Ramos (cell line): ENCODE measurements around the gene ZFHX2.

Experiments used
- in situ Hi-C: fragments of 300-500 bp; cut with MboI; formaldehyde crosslinking; loops from one replicate; pipeline ENCODE4 v1.14.3; 2022; ENCODE audit warnings: low sequenced_read_pairs; ENCODE audit not compliant: unreplicated experiment

Gene ZFHX2

DNA sequence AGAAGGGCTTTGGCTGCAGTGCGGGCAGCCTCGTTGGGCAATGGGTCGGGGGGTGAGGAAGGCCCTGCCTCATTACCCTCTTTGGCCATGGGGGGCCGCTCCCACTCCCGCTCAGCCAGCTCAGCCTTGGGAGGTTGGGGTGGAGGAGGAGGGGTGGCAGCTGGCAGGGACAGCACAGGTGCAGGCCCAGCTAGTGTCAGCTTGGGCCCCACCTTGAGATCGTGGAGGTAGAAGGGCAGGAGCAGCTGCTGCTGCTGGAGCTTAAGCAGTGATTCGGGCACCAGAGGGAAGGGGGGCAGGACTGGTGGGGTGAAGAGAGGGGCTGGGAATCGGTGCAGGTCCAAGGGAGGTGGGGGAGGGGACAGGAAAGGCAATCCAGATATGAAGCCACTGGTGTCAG is 26.0 kb downstream of the ZFHX2 start:
- in situ Hi-C loops = no loop called here

DNA sequence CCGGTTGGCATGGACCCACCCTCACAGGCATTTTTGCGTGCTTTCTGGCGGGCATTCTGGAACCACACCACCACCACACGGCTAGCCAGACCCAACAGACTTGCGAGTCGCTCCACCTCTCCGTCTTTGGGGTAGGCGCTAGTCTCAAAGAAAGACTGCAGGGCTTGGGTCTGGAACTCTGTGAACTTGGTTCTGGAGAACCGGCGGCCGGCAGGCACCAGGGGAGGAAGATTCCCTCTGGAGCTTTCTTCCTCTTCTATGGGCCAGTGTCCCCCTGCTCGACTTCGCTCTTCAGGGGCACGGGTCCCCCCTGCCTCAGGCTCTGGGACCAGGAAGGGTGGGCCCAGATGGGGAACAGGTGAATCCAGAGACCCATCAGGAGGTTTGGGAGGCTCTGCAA is 26.6 kb downstream of the ZFHX2 start:
- in situ Hi-C loops = no loop called here

DNA sequence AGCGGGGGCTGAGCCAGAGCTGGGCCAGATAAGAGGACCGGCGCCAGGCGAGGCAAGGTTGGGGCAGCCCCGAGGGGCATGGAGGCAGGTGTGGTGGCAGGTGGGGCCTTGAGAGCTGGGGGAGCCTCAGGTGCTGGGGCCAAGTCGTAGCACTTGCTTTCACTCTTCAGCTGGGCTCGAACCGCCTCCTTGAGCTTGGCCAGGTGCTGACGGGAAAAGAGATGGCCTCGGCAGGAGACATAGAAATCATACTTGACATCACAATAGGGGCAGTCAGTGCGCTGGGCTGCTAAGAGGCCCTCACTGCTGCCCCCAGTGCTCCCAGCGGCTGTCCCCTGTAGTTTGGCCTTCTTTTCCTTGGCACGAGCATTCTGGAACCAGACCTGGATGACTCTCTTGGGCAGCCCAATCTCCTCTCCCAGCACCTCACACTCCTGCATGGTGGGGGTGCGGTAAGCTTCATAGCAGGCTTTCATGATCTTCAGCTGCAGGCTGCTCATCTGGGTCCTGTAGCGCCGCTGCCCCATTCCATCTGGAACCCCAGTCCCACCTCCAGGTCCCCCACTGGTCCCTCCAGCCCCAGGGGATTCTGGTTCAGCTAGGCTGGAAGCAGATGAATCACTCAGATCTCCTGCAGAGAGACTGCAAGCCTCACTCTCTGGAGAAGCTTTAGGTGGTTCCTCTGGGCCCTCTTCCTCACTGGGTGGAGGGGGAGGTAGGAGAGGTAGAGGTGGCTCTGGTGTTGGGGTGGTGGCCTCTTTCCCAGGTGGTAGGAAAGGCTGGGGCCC is 28.1 kb downstream of the ZFHX2 start:
- in situ Hi-C loops = no loop called here

DNA sequence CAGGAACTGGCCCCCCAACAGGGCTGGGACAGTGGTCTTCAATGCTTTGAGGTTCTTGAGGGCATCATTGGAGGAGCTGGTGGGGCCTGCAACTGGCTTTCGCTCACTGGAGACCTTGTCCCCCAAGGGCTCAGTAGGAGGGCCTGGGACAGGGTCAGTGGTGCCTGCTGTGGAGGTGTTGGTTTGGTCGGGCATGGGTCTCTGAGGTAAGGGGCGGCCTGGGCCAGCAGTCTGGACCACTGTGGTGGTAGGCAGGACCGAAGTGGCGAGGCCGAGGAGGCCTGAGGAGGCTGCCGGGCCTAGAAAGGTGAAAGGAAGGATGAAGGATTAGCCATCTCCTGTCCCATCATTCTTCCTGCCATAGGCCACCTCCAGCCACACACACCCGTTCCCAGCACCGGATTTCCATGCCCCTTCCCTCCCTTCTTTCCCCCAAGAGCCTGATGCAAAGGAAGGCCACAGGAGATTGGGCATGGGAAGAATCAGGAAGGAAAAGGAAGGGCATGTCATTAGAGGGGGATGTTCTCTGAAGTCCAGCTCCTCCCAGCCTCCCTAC is 28.8 kb downstream of the ZFHX2 start:
- in situ Hi-C loops = no loop called here

DNA sequence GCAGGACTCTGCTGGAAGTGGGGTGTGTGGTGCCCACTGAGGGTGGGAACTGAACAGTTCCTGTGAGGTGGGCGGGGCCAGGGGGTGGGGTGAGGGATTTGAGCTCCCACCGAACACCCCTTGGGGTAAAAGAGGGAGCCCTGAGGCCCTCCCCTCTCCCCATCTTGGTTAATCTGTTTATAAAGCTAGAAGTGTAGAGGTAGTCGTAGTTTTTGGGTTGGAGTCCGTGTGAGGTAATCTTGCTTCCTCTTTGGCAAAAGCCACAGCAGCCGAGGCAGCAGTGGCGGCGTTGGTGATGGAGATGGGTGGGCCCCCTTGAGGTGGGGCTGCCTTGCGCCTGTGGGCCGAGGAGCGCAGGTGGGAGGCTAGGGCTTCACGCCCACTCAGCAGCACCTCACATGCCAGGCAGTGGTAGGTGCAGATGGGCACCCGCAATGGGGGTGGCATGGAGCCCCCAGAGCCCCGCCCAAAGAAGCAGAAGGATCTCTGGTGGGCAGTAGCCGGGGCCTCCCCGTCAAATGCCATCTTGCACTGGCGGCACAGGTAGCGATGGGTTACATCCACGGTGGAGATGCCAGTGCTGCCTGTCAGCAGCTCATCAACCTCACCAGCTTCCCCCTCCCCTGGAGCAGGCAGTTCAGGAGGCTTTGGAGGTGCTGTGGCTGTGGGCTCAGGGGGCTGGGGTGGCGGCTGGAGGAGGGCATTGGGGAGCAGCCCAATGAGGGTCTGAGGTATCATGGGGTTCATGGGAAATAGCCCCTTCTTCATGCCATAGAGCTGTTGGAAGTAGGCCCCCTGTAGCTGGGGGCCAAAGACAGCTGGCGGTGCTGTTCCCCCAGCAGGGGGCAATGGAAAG is 29.6 kb downstream of the ZFHX2 start:
- in situ Hi-C loops = no loop called here

DNA sequence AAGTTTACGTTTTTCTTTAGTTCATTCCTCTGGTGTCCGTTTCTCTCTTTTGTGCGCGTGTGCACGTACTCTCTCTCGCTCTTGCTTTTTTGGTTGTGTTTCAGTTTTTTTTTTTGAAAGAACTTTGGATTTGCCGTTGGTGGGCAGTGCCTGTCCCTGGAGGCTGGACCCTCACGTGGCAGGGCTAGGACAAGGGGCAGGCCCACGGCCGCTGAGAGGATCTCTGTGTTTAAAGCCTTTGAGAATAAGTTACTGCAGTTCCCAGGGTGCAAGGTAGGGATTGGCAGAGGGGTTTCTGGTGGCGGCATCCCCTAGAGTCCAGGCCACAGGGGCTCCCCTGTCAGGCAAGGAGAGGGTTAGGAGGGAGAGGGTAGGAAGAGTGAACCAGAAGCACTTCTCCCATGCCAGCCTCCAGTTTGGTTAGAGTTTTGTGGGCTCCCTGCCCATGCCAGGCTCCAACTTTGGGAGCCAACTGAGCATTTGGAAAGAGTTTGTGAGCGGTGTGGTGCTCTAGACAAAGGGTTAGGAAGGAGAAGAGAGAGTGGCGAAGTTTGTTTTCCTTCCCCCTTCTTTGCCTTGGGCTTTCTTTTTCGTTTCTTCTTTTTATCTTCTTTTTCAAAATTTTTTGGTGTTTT is 30.5 kb downstream of the ZFHX2 start:
- in situ Hi-C loops = no loop called here

DNA sequence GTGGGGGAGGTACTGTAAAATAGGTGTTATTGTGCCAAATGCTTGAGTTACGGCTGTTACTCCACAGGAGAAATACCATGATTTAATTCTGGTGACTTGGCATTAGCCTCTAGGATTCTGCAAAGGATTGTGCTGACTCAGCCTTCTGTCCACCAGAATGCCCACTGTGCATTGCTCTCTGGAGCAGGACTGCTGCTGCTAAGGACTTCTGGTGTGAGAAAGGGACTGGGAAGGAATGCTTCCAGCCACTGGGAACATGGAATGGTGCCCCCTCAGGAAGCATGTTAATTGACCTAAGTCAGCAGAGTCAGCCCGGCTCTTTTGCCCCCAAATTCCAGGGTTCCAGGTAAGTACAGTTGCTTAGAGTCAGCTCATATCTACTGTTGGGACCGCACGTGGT is 32.9 kb downstream of the ZFHX2 start:
- in situ Hi-C loops = no loop called here

DNA sequence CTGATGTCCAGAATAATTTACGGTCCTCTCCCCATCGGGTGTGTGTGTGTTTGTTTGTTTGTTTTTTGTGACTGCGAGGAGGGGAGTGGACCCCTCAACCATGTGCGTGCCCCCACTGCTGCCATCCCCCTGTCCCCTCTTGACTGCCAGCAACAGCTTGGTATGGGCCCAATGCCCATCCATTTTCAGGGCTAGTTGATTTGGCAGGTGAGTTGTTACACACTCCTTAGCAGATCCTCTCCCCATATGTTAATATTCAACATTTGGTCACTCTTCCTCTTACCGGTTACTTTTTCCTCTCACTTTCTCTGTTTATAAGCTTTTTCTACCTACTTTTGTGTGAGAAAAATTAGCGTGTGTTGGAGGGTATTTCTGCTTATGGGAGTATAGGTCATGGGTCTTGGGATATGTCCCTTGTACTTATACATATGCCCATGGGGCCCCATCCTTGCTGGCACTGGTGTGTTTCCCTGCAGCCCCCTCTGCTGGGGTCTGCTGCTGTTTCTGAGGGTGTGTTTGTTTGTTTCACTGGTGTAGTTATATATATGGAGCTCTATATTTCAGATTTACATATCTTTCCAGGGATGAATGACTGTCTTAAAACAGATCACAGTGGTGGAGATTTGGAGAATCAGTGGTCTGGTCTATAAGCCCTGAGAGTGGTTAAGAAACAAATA is 33.8 kb downstream of the ZFHX2 start:
- in situ Hi-C loops = no loop called here

DNA sequence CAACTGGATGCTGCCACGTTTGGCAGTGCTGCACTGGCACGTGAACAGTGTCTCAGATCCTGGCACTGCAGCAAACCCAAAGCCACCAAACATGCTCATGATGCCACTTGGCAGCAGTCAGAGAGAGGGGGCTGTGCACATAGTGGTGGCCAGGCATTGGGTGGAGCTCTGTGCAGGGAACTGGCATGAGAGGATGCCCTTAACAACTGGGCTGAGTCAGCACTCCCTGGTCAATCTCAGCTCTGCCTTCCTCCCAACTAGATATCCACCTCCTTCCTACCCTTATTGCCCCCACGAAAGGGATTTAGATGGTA is 37.0 kb downstream of the ZFHX2 start:
- in situ Hi-C loops = no loop called here

DNA sequence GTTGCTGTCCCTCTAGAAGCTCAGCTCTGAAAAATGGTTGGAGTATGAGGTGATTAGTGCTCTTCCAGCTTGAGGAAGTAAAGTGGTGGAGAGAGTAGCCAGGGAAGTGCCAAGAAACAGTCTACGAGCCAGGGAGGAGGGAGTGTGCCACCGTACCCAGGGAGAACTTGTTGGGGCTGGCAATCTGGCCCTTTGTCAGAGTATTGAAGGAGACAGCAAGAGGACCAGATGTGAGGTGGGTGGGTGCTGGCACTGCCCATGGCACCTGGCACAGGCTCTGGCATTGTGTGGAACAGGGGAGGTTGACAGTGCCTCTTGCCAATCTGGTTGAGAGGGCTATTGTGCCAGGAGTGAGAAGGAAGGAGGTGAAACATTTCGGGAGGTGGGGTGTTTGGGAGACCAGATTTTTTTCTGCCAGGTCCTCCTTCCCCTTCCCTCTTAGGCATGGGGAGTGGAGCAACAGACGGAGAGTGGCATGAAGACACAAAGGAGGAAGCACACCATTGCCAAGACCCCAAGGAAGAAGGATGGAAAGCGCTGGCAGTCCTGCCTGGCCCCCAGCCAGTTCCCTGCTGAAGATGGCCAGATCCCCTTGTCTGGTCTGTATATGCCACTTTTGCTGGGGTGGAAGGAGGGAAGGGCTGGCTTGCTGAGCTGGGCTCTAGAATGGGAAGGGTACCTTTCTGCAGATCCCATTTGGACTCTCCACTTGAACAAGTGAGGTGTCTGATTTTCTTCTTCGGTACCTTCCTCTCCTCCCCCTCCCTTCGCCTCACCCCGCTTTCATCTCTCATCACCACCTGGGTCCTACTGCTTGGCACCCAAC is 37.5 kb downstream of the ZFHX2 start:
- in situ Hi-C loops = no loop called here

DNA sequence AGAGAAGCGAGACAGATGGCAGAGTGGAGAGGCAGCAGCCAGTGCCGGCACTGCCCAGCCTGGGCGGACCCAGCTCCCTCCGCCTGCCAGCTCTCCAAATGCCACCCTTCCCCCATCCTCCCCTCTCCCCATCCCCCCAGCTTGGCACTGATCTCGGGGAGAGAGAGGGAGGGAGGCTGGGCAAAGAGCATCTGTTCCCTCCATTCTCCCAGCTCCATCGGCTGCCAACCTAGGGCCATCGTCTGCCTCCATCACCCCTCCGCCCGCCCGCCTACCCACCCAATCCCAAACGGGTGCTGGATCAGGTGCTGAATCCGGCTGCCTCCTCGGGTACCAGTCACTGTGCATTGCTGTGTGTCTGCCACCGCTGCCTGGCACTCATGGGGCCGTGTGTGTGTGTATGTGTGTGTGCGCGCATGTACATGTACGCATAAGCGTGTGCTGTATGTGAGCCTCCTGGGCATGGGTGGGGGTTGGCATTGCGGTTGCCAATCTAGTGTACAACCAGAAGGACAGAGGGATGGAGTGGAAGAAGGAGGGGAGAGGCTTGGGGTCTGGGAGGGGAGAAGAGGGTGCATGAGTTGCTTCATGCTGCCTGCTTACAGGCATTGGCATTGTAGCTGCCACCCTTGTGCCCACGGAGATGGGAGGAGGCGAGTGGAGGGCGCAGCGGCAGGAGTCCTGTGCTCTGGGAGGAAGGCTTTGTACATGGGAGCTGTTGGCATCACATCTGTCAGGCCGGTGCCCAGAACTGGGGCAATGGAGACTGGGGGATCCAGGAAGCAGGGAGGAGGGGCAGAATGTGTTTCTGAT is 38.4 kb downstream of the ZFHX2 start:
- in situ Hi-C loops = no loop called here

DNA sequence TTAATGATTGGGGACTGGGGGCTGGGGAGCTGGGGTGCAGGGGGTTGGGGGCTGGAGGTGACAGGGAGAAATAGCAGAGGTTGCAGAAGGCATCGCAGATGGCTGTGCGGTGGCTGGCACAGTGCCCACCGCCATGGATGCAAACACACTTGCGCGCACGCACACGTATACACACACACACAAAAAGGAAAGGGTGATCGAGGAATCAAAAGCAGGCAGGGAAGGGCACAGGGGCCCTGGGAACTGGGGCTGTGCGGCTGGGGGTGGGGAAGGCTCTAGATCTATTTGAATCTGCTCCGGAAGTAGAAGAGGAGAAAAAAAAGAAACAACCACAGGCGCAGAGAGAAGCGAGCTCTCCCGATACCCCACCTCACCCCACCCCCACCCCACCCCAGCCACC is 39.4 kb downstream of the ZFHX2 start:
- in situ Hi-C loops = no loop called here

DNA sequence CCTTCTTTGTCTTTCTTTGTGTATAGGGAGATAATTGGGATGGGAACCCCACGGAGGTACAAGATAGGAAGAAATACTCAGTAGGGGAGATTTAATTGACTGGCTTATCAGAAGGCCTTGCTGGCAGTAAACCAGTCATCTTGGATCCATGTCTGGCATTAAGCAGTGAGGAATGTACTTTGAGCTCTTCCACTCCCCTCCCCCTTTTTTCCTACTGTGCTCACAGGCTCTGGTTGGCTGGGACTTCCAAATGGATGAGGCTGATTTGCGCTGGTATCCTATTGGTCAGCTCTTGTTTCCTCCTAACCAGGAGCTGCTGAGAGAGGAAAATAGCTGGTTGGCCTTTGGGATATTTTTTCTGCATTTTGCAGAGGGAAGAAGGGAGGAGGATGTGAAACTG is 57.3 kb downstream of the ZFHX2 start:
- in situ Hi-C loops = no loop called here

DNA sequence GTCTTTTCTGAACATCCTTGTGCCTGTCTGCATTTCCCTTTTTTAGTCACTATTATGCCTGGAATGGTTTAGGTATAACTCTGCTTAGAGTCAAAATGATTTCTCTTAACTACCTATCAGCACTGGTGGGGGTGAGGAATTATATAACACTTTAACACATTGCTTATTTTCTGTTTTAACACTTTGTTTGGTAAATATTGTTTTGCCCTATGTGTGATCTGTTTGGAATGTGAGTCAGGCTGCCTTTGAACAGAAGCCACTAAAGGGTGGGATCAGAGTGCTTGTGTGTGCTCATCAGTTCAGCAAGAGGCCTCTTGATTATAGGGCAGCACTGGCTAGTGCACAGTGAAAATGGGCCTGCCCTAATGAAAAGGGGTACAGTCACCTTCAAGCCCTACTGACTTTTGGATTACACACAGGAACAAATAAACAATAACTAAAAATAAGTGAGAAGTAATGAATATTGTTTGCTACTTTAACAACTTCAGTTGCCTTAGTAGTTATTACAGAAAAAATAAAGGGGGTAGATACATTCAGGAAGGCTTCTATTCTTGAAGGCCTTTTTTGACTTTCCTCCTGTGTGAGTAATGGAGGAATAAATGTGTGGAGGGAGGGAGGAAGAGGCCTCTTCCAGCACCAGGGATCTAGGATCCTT is 58.8 kb downstream of the ZFHX2 start:
- in situ Hi-C loops = no loop called here

DNA sequence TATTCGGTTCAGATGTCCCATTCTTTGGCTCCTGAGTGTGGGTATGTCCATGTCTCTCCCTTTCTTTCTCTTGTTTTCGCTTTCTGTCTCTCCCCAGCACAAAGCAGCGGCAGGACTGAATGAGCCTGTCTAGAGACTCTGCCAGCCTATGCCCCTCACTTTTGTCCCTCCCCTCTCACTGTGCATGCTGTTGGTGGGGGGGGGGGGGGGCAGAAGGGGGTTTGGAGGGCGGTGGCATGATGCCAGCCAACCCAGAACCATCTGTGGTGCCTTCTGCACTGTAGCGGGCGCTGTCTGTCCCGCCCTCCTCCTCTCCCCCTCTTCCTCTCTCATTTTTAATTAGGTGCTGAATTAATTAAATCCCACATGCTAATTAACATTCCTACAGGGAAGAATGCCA is 64.3 kb downstream of the ZFHX2 start:
- in situ Hi-C loops = no loop called here

DNA sequence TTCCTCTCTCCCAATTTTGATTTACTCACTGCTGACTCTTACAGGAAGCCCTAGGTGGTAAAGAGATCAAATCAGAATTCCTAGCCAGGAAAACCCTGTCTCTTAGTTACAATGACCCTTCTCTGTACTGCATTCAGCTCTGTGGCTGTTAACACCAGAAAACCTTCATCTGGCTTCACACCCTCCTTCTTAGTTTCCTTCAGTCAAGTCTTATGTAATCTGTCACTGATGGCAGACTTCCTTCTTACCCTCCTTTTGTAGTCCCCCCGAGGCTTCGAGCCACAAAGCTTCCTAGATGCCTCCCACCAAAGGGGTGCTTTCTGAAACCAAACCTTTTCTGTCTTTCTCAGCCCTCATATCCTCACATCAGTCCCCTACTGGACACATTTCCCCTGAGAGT is 65.5 kb downstream of the ZFHX2 start:
- in situ Hi-C loops = no loop called here

DNA sequence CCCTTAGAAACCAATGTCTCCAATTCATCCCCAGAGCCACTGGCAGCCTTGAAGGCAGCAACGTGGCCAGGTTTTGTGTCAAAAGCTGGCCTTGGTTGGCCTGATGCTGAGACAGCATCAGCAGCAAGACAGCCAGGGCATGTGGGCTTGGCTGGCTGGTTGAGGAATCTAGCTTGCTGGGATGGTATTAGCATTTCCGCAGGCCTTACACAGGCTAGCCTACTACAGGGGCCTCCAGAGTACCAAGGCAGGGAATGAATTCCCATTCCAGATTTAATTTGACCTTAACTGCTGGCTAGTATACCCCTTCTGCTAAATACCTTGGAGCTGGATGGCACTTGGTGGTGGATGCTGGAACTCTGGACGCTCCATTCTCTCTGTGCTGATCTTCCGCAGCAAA is 66.2 kb downstream of the ZFHX2 start:
- in situ Hi-C loops = no loop called here

DNA sequence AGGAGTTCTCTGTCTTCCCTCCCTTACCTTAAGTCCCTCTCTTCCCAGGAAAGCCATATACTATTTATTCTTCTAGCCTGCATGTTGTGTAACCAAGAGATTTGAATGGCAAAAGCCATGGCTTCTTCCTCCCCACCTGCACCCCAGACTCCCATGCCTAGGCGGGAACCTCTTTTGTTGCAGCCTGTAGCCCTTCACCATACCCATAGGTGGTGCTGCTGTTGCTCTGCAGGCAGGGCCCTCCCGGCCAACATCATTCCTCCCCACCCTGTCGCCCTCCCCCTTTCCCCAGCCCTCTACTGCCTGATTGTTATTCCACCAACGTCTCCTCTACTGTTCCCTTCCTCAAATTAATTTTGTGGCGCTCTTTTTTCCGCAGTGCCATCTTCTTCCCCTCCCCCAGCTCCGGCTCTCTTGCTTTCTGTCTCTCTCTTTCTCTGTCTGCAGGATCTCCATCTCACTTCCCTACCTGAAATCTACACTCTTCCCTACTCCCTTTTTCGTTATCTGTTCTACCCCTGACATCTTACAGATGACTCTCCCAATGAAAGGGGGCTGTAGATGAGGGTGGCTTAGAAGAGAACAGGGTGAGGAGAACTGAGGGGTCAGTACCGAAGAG is 68.2 kb downstream of the ZFHX2 start:
- in situ Hi-C loops = no loop called here
